ENCODE results near the gene CKS1B.
A peak's percentile ranks its signal among the peaks of the same experiment; 100 is the strongest.

CKS1B gene

DNA sequence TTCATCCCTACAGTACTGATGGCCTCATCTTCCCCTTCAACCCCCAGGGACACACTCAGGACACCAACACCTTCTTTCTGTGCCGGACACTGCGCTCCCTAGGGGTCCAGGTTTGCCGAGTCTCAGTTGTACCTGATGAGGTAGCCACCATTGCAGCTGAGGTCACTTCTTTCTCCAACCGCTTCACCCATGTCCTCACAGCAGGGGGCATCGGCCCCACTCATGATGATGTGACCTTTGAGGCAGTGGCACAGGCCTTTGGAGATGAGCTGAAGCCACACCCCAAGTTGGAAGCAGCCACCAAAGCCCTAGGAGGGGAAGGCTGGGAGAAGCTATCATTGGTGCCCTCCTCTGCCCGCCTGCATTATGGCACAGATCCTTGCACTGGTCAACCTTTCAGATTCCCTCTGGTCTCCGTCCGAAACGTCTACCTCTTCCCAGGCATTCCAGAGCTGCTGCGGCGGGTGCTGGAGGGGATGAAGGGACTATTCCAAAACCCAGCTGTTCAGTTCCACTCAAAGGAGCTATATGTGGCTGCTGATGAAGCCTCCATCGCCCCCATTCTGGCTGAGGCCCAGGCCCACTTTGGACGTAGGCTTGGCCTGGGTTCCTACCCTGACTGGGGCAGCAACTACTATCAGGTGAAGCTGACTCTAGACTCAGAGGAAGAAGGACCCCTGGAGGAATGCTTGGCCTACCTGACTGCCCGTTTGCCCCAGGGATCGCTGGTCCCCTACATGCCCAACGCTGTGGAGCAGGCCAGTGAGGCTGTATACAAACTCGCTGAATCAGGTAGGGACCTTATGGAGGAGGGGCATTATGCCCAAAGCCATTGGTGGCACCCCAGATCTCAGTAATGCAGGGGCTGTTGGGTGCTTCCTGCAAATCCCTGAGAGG lies 13.8 kb downstream of the CKS1B start:
- DNase-seq, result no peak

GRCh38 chr1:154989195-154989860 lies 14.8 kb downstream of the CKS1B start:
- DNase-seq, result no peak

DNA sequence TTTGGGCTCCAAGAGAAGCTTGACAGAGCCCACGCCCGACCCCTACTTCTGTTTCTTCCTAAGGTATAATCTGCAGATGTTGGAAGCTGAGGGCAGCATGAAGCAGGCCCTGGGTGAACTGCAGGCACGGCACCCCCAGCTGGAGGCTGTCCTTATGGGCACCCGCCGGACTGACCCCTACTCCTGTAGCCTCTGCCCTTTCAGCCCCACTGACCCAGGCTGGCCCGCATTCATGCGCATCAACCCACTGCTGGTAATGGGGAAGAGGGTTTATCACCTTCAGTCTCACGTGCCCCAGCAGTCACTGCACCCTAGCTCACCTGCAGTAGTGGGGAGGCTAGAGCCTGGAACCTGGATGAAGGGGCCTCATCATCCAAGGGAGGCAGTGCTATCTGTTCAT lies 15.8 kb downstream of the CKS1B start:
- no peak for DNase-seq

DNA sequence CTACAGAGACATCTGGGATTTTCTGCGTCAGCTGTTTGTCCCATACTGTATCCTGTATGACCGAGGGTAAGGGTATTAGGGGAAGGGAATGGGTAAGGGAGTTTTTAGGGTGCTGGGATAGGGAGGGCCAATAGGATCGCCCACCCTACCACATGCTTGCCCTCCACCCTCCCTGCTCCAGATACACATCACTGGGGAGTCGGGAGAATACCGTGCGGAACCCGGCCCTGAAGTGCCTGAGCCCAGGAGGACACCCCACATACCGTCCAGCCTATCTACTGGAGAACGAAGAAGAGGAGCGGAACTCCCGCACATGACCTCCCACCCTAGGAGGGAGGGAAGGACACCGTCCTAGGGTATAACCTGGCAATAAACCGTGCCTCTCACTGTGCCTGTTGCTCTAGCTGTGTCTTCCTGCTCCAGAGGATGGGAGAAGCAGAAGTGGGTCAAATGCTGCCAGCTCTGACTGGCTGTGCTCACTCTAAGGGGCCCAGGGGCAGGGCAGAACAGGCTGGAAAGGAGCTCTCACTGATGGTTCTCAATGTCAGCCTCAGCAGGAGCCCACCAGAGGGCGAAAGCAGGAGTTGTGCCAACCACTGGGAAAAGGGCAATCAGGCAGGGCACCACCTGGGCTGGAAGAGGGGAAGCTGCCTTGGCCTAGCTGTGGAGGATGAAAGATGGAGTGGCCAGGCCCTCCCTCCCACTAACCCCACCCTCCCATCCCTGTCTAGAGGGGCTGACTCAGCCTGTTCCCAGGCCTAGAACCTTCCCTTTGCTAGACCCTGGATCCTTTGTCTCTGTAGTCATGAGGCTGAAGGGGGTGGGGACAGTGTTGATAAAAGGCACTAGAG lies 18.5 kb downstream of the CKS1B start:
- peak; percentile 19 for DNase-seq

GRCh38 chr1:154993572-154994268 lies 19.2 kb downstream of the CKS1B start, which contains the start of gene LENEP:
Gene LENEP, plus strand, starts transcription at chr1:154993586. Its CDS starts 22 bp downstream, at chr1:154993608.
- no peak for DNase-seq

DNA sequence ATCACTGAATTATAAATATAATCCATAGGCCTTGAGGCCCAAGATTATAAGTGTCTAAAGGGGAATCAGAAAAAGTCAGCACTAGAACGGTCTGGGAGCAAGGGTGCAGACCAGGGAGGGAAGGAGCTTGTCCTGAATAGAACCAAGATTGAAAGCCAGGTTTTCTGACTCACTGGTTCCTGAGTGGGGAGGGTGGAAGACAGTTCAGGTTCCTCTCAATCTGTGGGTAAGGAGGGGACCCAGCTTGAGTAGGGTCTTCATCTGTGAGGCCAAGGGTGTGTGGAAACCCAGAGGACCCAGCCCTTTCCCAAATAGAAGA lies 19.7 kb downstream of the CKS1B start:
- DNase-seq, result no peak

DNA sequence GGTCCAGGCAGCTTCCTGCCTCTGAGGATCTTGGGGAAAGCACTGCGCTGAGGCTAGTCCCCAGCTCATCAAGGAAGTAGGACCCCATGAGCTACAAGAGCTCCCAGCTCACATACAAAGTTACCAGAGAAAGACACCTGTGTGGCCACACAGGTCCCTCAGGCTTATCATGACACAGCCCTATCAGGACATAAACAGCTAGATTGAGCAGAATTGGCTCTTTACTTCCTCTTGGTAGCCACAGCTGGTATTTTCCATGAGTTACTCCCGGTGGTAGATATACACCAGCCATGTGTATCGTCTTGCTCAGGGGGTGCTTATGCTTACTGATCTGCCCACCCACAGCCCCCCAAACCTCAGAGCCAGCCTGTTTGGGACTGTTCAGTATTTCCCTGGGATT lies 20.1 kb downstream of the CKS1B start:
- DNase-seq, result no peak

- DNase-seq, result peak; percentile 11
These were observed 21.0 kb downstream of the CKS1B start for GRCh38 chr1:154995301-154995983.

DNA sequence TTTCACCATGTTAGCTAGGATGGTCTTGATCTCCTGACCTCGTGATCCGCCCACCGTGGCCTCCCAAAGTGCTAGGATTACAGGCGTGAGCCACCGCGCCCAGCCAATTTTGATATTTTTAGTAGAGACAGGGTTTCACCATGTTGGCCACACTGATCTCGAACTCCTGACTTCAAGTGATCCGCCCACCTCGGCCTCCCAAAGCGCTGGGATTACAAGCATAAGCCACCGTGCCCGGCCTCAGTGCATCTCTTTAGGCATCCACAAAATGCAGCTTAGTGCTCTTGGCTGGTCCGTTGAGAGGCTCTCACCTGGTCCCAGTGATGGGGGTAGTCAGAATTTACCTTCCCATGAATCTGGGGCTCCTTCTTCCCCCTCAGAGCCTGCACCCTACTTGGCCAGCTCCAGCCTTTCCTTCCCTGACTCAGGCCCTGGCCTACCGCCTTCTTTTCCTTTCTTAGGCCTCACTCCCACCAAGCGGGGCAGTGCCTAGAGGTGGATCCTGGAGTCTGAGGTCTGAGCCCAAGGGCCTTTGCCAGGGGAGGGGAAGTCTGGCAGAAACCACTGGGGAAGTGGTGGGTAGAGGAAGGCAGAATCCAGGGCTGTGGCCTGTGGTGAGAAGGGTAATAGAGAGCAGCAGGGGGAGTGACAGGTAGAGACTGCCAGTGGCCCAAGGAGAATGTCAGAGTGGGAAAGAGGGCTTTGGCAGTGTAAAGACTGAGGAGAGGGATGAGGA lies 22.7 kb downstream of the CKS1B start:
- DNase-seq, result no peak

DNA sequence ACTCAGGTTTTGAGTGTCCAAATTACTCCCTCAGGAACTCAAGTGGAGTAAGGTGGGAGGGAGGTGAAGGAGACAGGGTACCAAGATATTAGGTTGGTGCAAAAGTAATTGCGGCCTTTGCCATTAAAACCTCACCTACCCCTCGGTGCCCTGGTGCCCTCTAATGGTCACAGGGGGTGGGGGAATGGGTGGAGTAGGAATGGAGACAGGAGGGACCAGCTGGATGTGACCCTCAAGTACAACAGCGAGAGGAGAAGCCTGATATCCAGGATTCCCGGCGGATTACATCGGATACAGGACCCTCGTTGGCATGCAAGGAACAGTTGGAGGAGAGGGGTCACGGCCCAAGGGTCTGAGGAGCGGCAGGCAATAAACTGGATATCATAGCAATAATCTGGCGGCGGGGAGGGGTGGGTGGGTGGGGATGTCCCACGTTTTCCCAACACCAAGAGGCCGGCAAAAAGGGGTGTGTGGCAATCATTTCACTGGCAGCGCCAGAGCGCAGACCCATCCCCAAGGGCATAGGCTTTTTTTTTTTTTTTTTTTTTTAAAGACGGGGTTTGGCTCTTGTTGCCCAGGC lies 23.8 kb downstream of the CKS1B start:
- DNase-seq, result no peak

DNA sequence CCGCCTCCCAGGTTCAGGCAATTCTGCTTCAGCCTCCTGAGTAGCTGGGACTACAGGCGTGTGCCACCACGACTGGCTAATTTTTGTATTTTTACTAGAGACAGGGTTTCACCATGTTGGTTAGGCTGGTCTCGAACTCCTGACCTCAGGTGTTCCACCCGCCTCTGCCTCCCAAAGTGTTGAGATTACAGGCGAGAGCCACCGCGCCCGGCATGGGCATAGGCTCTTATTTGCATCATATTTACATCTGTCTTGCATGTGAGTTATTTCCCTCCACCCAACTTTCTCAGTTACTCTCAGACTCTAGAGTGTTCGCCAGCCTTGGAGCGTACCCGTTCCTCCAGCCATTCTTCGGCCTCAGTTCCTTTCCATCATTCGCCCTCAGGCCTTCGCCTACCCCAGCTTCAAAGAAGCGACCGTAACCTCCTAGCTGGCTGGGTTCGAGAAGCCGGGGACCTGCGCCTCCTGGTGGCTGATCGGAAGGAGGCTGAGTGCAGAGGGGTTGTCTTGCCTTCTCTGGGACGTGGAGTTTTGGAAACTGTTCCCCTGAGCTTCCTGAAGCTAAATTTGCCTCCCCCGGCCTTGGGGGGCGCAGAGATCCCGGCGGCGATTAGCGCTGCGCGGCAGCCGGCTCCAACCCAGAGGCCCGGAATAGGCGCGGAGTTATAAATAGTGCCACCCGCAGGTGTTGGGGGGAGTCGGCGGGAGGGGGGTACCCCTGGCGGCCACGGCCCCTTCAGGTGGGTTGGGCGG lies 24.5 kb downstream of the CKS1B start:
- DNase-seq, result peak; percentile 74

DNA sequence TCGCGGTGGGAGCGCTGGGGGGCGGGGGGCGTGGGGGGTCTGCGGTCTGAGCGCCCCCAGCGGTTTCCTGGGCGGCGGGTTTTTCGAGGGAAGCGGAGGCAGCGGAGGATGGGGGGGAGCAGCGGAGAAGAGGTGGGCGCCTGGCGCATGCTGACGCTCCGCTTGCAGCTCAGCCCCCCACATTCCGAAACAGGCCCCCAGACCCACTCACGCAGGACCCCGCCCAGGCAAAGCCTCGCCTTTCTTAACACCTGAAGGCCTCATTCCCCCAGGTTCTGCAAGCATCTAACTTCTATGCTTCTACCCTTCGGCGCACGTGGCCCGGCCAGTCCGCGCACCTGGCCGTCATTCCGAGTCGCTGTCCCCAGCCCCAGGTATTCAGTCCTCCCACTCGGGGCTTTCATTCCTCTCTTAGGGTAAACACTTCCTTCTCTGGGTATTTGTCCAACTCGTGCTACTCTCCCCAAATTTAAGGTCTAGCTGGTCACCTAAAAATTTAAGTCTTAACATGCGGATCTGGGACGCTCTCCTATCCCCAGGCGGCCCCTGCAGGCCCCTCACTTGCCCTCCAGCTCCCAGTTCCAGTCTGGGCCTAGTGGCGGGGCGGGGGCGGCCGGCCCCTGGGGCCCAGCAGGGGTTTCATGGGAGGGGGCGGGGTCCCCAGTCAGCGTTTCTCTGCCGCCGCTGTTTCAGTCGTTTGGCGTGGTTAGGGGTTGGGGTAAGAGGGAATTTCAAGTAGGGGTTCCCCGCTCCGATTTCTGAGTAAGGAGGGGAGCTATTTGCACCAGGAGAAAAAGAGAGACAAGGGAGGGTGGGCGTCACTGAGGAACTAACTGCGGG lies 25.3 kb downstream of the CKS1B start:
- DNase-seq, result peak; percentile 54

- no peak for DNase-seq
These were observed 25.9 kb downstream of the CKS1B start for GRCh38 chr1:155000411-155000725.

DNA sequence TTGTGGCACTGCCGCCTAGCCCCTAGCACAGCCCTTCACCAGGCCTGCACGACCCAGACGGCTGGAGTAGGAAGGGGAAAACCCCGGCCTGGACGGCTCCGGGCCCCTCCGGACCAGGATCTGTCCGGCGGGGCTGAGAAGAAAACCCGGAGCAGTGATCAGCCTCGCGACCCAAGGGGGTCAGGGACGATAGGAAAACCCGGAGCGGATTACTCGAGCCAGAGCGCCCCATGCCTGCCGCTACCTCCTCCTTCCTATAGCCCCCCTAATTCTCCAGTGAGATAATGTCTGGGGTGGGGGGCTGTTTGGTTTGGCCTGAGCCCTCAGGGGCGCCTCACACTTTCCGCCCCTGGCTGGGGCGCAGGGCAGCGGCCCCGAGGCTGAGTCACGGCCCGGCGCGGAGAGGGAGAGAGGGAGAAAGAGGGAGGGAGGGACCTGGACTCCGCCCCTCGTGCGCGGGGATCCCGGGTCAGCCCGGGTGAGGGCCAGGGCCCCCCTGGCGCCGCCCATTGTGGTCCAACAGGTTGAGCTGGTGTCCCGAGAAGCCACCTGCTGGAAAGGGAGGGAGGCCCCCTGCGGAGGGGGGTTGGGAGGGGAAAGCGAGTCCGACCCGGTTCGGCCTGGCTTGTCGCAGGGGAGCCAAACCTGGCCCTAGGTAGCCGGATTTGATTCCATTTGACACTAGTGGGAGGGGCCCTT lies 26.4 kb downstream of the CKS1B start:
- DNase-seq, result peak; percentile 91

DNA sequence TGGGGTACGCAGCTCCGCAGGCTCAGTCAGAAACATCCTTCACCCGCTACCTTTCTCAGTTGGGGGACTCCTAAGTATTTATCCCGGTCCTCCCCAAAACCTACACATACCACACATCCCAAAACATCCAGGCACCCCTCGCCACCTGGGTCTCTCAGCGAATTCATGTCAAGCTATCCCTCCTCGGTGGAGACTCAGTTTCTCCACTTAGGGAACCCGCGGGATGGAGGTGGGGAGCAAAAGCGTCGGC lies 26.9 kb downstream of the CKS1B start:
- DNase-seq, result peak; percentile 81

GRCh38 chr1:155001675-155002463 lies 27.4 kb downstream of the CKS1B start:
- DNase-seq, result peak; percentile 100

DNA sequence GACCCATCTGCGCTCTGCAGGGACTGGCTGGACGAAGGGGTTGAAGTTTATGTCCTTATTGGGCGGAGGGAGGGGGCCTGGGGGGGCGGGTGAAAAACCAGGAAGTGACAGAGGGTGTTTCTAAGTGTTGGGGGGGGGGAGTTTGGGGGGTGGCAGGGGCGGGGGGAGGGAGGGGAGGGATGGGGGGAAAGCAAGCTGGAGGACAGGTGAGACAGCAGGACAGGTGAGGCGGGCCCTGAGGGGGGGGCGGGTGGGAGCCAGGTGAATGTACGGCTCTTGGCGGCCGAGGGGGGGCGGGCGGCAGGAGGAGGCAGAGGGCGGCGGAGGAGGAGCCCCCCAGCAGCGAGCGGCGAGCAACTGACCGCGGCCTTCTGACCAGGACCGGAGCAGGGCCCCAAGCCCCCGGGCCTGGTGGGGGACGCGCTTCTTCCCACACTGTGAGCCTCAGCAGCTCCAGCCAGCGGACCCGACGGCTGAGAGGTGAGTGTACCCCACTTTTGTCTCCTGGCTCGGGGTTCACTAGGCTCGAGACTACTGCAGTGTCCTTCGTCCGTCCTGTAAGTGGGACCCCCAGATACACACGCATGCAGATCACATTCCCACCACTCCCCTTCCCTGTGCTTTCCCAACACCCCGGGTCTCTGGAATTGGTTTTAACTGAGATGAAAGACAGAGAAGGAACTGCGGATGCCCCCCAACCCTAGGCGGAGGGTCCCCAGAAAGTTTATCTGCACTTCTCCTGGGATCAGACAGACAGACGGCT lies 28.2 kb downstream of the CKS1B start, which contains the start of gene ZBTB7B:
Gene ZBTB7B, plus strand, starts transcription at position 339 of the 763 bp plus-strand sequence. CDS start 11,859 bp downstream, outside the sequence.
- peak; percentile 39 for DNase-seq
